ENCODE data around the gene POFUT1. TPM values are rescaled to one million over a fixed set of nuclear protein-coding genes. Genes with fewer than 3 reads are reported as not detected.

The POFUT1 gene
- total and polyA plus RNA-seq, 3 experiments from 2014 or later: 15.8 to 88.8 (median 87.1) TPM

DNA sequence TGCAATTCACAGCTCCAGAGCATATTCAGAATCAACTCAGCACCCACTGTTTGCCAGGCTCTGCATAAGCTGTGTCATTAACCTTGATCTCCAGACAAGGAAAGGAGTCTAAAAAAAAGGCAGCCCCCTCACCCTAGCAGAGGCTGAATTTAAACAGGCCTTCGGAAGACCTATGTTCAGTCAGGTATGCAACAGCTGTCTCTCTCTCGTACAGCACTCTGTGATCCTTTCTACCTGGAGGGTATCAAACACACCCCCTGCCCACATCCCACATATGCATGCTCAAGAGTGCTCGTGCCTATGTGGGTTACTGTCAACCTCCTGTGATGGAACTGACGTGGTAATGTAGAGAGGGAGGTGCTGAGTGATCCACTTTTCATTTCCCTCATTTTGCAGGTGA, 8.7 kb upstream of the POFUT1 start:
- CTCF ChIA-PET: no interaction called here
- Mint-ChIP-seq H3K4me1 (peaks cover 24 to 52% (median 36%) of the 10 kb centered on the region in 3 donors), H3K4me3 (peak overlapping the region in 1 of 7 donors; percentile 40), H3K27me3 (no peaks in the 10 kb centered on the region), H3K36me3 (peaks cover 5 to 90% (median 12%) of the 10 kb centered on the region in 3 donors), H3K9me3 (no peaks in the 10 kb centered on the region), H3K27ac (peak overlapping the region in 3 of 8 donors; percentile 55 to 74 (median 60))
- Histone ChIP-seq H3K36me3 (ENCODE audit: insufficient read depth, low read length) (peaks cover 37% of the 10 kb centered on the region), H3K27me3 (ENCODE audit: insufficient read depth, low read length, poor library complexity, severe bottlenecking) (no peaks in the 10 kb centered on the region), H3K9me3 (ENCODE audit: low read length) (no peaks in the 10 kb centered on the region), H3K4me3 (ENCODE audit: low read length) (no peak overlapping the region), H3K4me1 (ENCODE audit: insufficient read depth, low read length) (peaks cover 10% of the 10 kb centered on the region), H3K27ac (ENCODE audit: low read depth, low read length) (no peak overlapping the region)
- POLR2A ChIA-PET: no interaction called here
- no peak for DNase-seq

DNA sequence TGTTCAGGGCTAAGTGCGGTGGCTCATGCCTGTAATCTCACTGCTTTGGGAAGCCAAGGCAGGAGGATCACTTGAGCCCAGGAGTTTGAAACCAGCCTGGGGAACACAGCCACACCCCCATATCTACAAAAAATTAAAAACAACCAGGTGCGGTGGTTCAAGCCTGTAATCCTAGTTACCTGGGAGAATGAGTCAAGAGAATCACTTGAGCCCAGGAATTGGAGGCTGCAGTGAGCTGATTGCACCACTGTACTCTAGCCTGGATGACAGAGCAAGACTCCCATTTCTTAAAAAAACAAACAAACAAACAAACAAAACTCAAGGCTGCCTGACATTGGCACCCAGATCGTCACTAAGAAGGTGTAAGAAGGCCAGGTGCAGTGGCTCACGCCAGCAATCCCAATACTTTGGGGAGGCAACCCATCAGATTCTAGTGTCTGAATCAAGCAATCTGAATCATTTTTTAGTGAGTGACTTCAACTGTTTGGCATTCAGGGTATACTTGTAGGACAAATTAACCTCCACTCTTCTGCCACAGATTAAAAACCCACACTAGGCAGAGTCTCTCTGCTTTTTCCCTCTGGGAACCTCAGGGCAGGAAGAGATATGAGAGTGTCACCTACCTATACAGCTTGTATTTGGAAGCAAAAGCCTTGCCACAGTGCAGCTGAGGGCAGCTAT, 6.2 kb upstream of the POFUT1 start:
- Histone ChIP-seq H3K27me3 (ENCODE audit: insufficient read depth, low read length, poor library complexity, severe bottlenecking) (no peaks in the 10 kb centered on the region), H3K4me1 (ENCODE audit: insufficient read depth, low read length) (peaks cover 34% of the 10 kb centered on the region), H3K9me3 (ENCODE audit: low read length) (no peaks in the 10 kb centered on the region), H3K36me3 (ENCODE audit: insufficient read depth, low read length) (peaks cover 27% of the 10 kb centered on the region), H3K4me3 (ENCODE audit: low read length) (no peak overlapping the region), H3K27ac (ENCODE audit: low read depth, low read length) (no peak overlapping the region)
- Mint-ChIP-seq H3K4me3 (no peak overlapping the region), H3K36me3 (peaks cover 0 to 73% (median 5%) of the 10 kb centered on the region in 3 donors), H3K9me3 (no peaks in the 10 kb centered on the region), H3K27ac (peak overlapping the region in 4 of 8 donors; percentile 33 to 84 (median 52)), H3K4me1 (peaks cover 42 to 74% (median 51%) of the 10 kb centered on the region in 3 donors), H3K27me3 (no peaks in the 10 kb centered on the region)
- ChIA-PET CTCF (no interaction called here), POLR2A (no interaction called here)
- no peak for DNase-seq

DNA sequence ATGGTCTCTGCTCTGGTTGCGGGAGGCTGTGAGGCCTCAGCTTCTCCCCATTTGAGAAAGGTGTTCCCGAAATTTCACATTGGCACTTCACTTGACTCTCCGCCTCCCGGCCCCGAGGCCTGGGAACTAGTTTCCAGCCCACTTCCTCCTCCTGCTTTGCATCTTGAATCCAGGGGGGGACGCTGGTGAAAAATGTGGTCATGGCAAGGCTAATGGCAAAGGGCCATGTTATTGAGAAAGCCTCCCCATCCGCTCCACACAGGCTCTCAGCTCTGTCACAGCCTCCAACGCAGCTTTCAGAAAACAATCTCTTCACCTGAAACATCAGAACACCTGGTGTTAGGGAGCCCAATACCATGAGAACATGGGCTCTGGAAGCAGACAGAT, 5.7 kb upstream of the POFUT1 start:
- Mint-ChIP-seq H3K4me1 (peaks cover 48 to 79% (median 56%) of the 10 kb centered on the region in 3 donors), H3K9me3 (no peaks in the 10 kb centered on the region), H3K36me3 (peaks cover 0 to 71% (median 5%) of the 10 kb centered on the region in 3 donors), H3K27me3 (no peaks in the 10 kb centered on the region), H3K4me3 (no peak overlapping the region), H3K27ac (peak overlapping the region in 6 of 8 donors; percentile 11 to 84 (median 38))
- CTCF ChIA-PET: no interaction called here
- DNase-seq: no peak
- H3K27ac ChIP-seq (ENCODE audit: low read depth, low read length): no peak overlapping the region
- H3K4me1 ChIP-seq (ENCODE audit: insufficient read depth, low read length): peaks cover 39% of the 10 kb centered on the region
- H3K9me3 ChIP-seq (ENCODE audit: low read length): no peaks in the 10 kb centered on the region
- H3K4me3 ChIP-seq (ENCODE audit: low read length): no peak overlapping the region
- POLR2A ChIA-PET: no interaction called here
- no peaks in the 10 kb centered on the region for H3K27me3 ChIP-seq (ENCODE audit: insufficient read depth, low read length, poor library complexity, severe bottlenecking)
- peaks cover 27% of the 10 kb centered on the region for H3K36me3 ChIP-seq (ENCODE audit: insufficient read depth, low read length)

DNA sequence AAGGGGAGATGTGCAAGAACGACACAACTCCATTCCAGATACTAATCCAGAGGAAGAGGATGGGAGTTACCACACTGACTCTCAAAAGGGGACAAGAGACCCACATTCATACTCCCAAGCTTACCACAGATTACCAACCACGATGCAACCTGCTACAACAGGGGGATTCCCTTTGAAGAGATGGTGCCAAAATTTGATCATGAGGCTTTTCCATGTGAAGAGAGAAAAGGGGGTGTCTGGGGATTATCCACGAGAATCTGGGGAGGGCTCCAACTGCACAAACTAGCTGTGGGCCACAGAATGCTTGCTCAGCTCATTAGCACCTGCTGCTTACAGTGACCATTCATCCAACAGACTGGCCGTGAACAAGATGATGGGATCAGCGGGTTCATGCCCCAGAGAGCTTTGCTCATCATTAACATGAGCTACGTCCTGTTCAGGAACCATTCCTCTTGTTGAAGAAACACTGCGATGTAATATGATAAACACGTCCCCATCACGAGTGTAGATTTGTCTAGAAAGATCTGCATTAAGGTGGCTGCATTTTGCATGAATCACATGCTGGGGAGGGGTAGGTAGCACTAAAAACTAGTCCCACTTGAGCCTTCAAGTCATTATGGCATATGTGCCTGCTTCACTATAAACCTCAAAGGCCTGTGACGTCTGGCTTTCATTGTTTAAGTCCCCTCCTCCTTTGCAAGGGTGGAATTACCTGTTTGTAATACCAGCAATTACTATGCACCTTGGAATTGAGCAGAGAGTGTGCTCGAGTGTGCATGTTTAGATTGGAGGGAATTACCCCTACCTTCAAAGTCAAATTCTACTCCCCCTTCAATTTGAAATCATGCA, 4.1 kb upstream of the POFUT1 start:
- H3K9me3 ChIP-seq (ENCODE audit: low read length): no peaks in the 10 kb centered on the region
- Mint-ChIP-seq H3K4me1 (peaks cover 56 to 81% (median 63%) of the 10 kb centered on the region in 3 donors), H3K4me3 (peak overlapping the region in 4 of 7 donors; percentile 24 to 91 (median 32)), H3K27me3 (no peaks in the 10 kb centered on the region), H3K27ac (peak overlapping the region; percentile 43 to 91 (median 79)), H3K36me3 (peaks cover 0 to 61% (median 3%) of the 10 kb centered on the region in 3 donors), H3K9me3 (no peaks in the 10 kb centered on the region)
- no peak for DNase-seq
- H3K4me1 ChIP-seq (ENCODE audit: insufficient read depth, low read length): peaks cover 48% of the 10 kb centered on the region
- H3K4me3 ChIP-seq (ENCODE audit: low read length): no peak overlapping the region
- H3K27ac ChIP-seq (ENCODE audit: low read depth, low read length): no peak overlapping the region
- ChIA-PET POLR2A (no interaction called here), CTCF (no interaction called here)
- peaks cover 24% of the 10 kb centered on the region for H3K36me3 ChIP-seq (ENCODE audit: insufficient read depth, low read length)
- no peaks in the 10 kb centered on the region for H3K27me3 ChIP-seq (ENCODE audit: insufficient read depth, low read length, poor library complexity, severe bottlenecking)

DNA sequence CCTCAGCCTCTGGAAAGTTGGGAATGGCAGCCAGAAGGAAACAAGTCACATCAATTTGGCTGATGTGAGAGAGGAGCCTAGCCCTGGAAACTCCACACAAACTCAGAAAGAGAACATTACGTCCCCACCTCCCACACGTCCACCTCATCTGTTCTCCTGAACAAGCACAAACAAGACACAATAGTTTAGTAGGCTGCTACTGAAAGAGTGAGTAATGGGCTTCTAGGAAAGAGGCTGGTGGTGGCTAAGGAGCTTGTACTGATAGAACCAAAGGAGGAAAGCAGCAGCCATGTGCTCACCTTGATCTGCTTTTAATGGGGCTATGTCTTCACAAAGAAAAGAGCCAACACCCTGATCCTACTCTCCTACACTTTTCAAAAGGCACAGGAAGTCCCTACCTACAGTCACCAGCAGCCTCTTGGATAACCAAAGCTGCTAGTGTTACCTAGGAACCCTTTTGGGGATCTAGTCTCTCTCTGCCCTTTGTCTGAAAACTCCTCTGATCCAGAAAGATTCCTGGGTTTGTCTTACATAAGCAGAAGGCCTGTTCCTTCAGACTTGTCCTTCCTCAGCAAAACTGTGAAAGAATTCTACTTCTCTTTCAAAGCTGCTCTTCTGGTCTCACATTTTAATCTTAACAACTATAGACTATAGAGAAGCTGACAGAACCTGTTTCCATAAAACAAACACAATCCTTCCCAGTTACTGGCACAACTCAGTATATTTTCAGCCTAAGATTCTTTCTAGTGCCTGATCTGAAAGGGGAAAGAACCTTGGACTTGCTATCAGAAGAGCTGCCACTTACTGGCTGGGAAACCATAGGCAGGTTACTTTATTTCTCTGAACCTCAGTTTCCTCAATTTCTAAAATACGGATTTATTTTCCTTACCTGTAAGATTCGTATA, 3.2 kb upstream of the POFUT1 start:
- peaks cover 57% of the 10 kb centered on the region for H3K4me1 ChIP-seq (ENCODE audit: insufficient read depth, low read length)
- no peak overlapping the region for H3K4me3 ChIP-seq (ENCODE audit: low read length)
- no peak overlapping the region for H3K27ac ChIP-seq (ENCODE audit: low read depth, low read length)

DNA sequence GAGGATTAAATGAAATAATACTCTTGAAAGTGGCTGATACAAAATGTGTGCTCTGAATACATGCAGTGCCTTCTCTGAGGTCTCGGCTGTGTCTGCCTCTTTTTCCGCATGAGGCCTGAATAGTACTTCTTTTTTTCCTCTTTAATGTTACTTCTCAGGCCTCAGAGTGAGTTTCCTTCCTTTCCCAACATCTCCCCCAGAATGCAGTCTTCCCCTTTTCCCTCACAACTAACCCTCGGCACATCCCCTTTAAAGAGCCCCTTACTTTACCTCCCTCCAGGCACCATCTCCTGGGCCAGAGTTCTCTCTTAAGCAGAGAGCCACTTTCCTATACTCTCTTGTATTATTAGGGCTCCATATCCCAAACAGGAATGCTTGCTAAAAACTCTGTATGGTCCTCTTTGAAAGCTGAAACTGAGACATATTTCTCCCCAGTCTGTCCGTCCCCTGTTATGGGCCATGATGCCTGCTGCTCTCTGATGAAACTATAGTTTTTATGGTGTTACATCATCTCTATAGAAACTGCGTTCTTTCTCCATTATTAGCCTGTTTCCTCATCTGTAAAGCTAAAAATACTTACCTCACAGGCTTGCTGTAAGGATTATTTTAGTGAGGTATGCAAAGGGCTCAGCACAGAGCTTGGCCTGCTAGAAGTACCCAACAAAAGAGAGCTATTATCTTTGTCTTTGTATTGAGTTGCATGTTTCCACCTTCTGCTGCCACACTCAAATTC, 2.4 kb upstream of the POFUT1 start:
- H3K4me1 ChIP-seq (ENCODE audit: insufficient read depth, low read length): peaks cover 60% of the 10 kb centered on the region
- H3K27ac ChIP-seq (ENCODE audit: low read depth, low read length): no peak overlapping the region
- POLR2A ChIA-PET: no interaction called here
- Mint-ChIP-seq H3K4me3 (peak overlapping the region; percentile 91 to 98 (median 93)), H3K27ac (peak overlapping the region; percentile 23 to 98 (median 88)), H3K4me1 (peaks cover 72 to 84% (median 72%) of the 10 kb centered on the region in 3 donors), H3K9me3 (no peaks in the 10 kb centered on the region), H3K36me3 (peaks cover 0 to 54% (median 3%) of the 10 kb centered on the region in 3 donors), H3K27me3 (no peaks in the 10 kb centered on the region)
- DNase-seq: no peak
- CTCF ChIA-PET: no interaction called here
- no peaks in the 10 kb centered on the region for H3K27me3 ChIP-seq (ENCODE audit: insufficient read depth, low read length, poor library complexity, severe bottlenecking)
- H3K9me3 ChIP-seq (ENCODE audit: low read length): no peaks in the 10 kb centered on the region
- H3K4me3 ChIP-seq (ENCODE audit: low read length): no peak overlapping the region
- peaks cover 11% of the 10 kb centered on the region for H3K36me3 ChIP-seq (ENCODE audit: insufficient read depth, low read length)

More for the DNA sequence above, 3.2 kb upstream of the POFUT1 start:
- Histone ChIP-seq H3K27me3 (ENCODE audit: insufficient read depth, low read length, poor library complexity, severe bottlenecking) (no peaks in the 10 kb centered on the region), H3K9me3 (ENCODE audit: low read length) (no peaks in the 10 kb centered on the region), H3K36me3 (ENCODE audit: insufficient read depth, low read length) (peaks cover 17% of the 10 kb centered on the region)
- ChIA-PET CTCF (no interaction called here), POLR2A (no interaction called here)
- Mint-ChIP-seq H3K27me3 (no peaks in the 10 kb centered on the region), H3K4me1 (peaks cover 65 to 81% (median 67%) of the 10 kb centered on the region in 3 donors), H3K27ac (peak overlapping the region in 7 of 8 donors; percentile 72 to 91 (median 84)), H3K9me3 (no peaks in the 10 kb centered on the region), H3K36me3 (peaks cover 0 to 53% (median 3%) of the 10 kb centered on the region in 3 donors), H3K4me3 (peak overlapping the region in 6 of 7 donors; percentile 1 to 93 (median 31))
- no peak for DNase-seq
